ENCODE results near the gene LRFN3.
"Not testable (repeated sequence)": the region's sequence is repeated elsewhere in the genome, so short reads cannot be mapped to it uniquely, and the experiment has no call there.

LRFN3 gene

DNA sequence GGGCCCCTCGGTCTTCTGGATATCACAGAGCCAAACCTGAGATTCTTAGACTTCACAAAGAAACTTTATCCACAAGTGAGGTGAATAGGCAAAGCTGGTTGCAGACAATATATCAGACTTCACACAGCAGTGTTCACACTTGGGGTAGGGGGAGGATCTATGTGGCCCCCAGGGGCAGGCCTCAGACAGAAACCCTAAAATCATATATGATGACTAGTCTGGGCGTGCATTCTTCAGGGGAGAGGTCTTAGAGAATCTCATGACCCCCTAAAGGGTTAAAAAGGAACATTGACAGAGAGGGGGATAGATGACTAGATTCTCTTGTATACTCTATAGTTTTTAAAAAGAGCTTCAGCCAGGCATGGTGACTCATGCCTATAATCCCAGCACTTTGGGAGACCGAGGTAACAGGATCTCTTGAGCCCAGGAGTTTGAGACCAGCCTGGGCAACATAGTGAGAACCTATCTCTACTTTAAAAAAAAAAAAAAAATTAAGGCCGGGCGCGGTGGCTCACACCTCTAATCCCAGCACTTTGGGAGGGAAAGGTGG, 30.9 kb upstream of the LRFN3 start:
- no peak for DNase-seq

DNA sequence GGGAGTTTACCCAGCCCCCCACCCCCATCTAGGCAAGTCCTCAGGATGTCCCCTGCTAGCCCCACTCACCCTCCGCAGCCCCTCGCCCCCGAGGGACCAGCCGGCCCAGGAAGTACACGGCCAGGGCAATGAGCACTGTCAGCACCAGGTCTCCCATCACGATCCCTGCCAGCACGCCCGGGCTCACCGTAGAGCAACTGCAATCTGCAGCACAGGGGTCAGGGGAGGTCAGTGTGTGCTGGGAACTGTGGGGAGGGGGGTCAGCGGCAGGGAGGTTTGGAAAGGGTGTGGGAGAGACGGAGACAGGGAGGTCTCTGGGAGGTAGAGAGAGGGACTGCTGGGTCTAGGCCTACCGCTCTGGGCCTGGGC, 28.8 kb upstream of the LRFN3 start:
- DNase-seq: no peak

DNA sequence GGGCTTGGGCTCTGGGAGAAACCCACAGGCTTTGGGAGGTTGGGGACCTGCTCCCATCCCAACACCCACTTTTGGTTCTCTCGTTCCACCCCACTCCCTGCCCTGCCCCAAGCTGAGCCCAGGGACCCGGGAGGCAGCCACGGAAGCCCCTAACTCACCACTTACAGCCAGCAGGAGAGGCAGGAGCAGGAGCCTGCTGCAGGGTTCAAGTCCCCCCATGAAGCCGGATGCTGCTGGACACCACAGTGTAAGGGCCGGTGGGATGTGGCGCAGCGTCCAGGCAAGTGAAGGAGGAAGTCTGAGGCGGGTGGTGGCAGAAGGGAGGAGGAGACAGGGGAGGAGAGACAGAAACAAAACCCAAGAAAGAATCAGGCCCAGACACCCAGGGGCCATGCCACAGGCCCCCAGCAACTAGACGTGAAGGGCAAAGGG, 28.1 kb upstream of the LRFN3 start, which contains the start of gene TYROBP:
Gene TYROBP, minus strand, starts transcription at position 286 of the 432 bp plus-strand sequence. Its CDS starts 67 bp downstream, at position 219.
- DNase-seq: no peak

DNA sequence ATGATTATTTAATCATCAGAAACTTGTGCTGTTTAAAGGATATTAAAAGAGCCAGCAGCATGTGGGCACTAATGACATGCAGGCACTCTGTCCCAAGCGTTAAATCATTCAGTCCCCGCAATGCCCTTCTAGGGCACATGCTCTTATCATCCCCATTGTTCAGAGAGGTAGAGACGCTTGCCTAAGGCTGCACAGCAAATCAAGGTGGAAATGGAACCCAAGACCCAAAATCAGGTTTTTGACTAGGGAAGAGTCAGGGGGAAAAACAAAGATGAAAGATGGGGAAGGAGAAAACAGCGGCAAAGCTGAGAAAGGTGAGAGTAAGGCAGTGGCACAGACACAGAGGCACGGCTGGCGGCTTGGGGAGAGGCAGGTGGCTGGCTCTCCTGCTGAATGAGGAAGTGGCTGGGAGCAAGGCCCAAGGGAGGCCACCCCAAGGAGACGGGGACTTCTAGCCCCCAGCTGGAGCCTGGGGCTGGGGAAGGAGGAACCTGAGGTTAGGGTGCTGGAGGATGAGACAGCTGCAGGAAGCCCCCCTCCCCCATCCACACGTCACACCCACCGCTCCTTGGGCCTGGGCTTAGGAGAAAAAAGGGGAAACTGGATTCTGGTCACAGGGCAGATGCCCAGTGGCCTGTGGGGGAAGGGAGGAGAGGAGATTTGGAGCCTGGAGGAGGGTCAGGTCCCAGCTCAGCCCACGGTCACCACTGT, 27.0 kb upstream of the LRFN3 start:
- DNase-seq: no peak

DNA sequence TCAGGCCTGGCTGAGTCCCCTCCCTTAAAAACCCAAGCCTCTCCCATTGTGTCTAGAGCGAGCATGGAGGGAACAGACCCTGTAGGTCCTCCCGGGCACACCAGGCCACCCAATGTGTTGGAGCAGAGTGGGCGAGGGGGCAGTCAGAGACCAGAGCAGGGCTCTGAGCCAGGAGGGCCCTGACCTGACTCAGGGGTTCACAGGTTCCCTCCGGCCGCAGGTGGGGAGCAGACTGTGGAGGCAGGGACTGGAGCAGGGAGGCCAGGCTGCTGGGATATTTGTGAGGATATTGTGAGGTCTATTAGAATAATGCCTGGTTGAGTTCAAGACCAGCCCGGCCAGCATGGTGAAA, 26.5 kb upstream of the LRFN3 start:
- no peak for DNase-seq

DNA sequence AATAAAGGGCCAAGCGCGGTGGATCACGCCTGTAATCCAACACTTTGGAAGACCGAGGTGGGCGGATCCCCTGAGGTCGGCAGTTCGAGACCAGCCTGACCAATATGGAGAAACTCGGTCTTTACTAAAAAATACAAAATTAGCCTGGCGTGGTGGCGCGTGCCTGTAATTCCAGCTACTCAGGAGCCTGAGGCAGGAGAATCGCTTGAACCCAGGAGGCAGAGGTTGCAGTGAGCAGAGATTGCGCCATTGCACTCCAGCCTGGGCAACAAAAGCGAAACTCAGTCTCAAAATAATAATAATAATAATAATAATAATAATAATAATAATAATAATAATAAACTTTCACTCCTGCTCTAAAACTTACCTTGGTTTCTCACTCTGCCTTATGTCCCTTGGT, 25.8 kb upstream of the LRFN3 start:
- DNase-seq: not testable (repeated sequence)

DNA sequence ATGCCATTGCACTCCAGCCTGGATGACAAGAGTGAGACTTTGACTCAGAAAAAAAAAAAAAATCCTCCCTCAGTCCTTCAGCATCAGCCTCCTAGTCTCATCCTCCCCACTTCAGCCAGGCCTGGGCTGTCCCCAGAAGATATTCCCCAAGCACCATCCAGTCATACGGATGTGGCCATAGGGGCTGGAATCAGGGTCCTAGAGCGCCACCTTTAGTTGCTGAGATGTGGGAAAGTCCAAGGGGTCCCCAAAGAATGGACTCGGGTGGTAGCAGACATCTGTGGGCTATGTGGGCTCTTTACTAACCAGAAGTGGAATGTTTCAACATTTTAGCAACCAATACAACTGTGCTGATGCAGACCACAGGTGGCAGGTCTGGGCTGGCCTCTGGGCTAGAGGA, 25.0 kb upstream of the LRFN3 start:
- no peak for DNase-seq

DNA sequence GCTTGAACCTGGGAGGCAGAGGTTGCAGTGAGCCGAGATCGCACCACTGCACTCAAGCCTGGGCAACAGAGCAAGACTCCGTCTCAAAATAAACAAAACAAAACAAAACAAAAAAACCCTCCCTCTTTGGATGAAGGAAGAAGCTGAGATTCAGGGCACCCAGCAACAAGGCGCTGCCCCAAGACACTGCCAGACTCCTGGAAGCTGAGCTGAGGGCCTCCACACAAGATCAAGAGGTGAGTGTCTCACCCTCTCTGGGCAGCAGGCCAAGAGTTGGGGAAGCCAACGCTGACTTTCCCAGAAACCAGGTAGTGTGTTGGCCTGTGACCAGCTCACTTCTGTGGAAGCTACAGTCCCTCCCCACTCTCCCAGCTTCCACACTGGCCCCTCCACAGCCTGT, 24.4 kb upstream of the LRFN3 start:
- no peak for DNase-seq

DNA sequence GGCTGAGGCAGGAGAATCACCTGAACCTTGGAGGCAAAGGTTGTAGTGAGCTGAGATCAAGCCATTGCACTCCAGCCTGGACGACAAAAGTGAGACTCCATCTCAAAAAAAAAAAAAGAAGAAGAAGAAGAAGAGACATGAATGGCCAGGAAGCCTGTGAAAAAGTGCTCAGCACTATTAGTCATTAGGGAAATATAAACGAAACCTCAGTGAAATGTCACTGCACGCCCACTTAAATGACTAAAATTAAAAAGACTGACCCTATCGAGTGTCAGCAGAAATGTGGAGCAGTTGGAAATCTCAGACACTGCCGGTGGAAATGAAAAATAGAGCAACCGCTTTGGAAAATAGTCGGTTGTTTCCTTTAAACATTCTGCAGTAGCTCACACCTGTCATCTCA, 22.6 kb upstream of the LRFN3 start:
- DNase-seq: no peak

DNA sequence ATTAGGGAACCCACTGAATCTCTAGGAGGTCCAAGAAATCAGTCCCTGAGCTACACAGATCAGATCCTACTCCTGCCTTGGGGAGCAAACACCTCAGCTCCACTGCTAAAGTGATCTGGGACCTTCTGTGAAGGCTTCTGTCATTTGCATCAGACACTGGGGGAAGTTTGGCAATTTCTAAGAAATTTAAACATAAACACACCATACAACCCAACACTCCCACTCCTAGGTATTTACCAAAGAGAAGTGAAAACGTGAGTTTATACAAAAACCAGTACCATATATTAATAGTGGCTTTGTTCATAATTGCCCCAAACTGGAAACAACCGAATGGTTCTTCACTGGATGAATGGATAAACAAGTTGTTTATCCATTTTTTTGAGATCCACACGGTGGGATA, 20.7 kb upstream of the LRFN3 start:
- no peak for DNase-seq

DNA sequence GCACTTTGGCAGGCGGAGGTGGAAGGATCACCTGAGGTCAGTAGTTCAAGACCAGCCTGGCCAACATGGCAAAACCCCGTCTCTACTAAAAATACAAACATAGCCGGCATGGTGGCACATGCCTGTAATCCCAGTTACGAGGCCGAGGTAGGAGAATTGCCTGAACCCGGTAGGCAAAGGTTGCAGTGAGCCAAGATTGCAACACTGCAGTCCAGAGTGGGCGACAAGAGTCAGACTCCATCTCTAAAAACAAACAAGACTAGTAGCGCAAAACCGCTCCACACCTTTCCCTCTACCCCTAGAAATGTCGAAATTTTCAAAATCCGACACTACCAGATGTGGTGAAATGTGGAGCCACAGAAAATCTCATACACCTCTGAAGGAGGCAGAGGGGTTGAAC, 16.9 kb upstream of the LRFN3 start:
- DNase-seq: no peak

DNA sequence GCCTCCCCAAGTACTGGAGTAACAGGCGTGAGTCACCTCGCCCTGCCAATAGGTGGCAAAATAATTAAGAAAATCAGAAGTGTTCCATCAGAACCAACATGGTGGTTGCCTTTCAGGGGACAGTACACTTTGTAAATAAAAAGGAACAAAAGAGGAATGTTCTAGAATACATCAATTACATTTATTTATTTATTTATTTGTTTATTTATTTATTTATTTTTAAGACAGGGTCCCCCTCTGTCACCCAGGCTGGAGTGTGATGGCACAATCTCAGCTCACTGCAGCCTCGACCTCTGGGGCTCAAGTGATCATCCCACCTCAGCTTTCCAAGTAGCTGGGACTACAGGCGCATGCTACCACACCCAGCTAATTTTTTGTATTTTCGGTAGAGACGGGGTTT, 15.2 kb upstream of the LRFN3 start:
- DNase-seq: no peak

DNA sequence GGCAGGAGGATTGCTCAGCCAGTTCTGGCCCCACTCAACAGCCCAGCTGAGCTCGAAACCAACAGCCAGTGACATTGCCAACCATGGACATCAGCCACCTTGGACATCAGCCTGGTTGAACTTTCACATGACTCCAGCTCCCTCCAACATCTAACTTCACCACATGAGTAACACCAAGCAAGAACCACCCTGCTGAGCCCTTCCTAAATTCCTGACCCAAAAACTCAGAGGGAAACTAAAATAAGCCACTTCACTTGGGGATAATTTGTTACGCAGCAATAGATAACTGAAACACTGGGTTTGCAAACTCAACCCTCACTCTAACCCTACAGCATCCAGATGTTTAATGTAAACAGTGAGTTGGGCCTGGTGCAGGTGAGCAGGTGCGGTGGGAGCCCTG, 10.7 kb upstream of the LRFN3 start:
- DNase-seq: no peak

DNA sequence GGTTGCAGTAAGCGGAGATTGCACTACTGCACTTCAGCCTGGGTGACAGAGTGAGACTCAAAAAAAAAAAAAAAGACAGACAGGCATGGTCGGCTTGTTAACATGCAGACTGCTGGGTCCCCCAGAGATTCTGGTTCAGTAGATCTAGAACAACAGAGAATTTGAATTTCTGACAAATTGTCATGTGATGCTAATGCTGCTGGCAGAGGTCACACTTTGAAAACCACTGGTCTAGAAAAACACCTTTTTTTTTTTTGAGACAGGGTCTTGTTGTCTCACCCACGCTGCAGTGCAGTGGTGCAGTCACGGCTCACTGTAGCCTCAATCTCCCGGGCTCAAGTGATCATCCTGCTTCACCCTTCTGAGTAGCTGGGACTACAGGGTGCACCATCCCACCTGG, 7.7 kb upstream of the LRFN3 start:
- no peak for DNase-seq

DNA sequence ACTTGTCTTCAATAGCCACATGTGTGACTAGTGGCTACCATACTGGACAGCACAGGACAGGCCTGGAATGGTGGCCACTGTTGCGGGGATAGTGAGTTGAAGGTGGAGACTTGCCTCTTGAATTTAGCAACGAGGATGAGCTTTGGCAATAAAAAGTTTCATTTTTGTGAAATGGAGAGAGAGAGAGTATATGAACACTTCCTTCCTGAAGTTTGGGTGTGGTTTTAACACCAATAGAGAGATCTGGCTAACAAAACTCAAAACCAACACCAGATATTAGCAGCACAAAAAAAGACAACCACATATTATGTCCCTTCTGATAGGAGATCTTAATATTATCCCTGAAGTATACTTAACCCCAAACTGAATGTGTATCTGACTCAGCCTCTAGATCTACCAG, 6.3 kb upstream of the LRFN3 start:
- DNase-seq: no peak

DNA sequence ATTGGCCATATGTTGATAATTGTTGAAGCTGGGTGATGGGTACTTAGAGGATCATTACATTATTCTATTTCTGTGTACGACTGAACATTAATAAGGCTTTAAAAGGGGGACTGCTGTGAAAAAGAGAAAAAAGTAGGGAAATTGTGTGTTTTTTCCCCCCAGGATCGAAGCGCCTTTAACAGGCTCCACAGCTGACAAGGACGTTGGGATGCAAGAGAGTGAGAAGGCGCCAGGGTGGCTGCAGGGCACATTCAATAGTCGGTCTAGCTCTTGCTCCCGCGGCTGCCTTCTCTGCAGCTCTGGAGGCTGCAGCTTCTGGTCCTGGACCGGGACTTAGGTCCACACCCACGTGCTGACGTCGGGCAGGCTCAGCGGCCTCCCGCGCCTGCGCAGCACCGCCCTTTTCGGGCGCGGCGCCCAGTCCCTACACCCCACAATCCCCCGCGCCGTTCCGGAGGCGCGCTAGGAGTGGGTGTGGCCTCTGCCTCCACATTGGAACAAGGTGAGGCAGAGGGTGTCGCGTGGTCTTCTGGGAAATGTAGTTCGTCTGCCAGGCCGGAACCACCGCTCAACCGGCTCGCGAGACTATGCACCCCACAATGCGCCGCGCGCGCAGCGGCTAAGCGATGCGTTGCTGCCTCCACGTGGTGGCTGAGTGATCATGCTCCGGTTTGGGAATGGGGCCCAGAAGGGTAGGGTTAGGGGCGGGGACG, 4.9 kb upstream of the LRFN3 start:
- peak; percentile 99 for DNase-seq

DNA sequence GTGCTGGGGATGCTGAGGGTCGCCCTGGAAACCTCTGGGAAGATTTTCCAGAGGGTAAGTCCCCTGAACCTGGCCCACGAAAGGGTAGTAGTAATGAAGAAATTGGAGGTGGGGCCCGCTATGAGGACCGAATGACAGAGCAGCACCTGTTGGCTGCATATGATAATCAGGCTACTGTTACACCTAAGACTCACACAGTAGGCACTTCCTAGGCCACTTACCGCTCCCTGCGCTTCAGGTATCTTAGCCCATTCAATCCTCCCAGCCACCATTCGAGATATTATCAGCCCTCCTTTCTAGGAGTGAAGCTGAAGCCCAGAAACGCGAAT, 4.3 kb upstream of the LRFN3 start:
- no peak for DNase-seq

DNA sequence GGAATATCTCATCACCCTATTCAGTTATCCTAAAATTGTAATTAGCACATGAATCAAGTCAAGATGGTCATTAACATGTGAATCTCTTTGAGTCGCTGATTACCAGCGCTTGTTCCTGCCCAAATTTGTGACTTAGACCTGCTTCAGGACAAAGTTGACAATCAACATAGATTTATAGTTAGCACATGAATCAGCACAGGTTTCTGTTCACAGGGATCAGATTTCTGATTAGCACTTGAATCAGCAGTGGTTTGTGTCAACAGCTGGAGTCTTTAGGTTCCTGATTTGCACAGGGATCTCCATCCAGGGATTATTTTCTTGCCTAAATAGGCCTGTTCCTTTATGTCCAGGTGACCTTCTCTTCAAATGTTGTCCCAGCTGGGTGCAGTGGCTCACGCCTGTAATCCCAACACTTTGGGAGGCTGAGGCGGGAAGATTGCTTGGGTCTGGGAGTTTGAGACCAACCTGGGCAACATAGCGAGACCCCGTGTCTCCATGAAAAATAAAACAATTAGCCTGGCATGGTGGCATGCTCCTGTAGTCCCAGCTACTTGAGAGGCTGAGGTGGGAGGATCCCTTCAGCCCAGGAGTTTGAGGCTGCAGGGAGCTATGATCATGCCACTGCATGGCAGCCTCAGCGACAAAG, 3.8 kb upstream of the LRFN3 start:
- DNase-seq: no peak

DNA sequence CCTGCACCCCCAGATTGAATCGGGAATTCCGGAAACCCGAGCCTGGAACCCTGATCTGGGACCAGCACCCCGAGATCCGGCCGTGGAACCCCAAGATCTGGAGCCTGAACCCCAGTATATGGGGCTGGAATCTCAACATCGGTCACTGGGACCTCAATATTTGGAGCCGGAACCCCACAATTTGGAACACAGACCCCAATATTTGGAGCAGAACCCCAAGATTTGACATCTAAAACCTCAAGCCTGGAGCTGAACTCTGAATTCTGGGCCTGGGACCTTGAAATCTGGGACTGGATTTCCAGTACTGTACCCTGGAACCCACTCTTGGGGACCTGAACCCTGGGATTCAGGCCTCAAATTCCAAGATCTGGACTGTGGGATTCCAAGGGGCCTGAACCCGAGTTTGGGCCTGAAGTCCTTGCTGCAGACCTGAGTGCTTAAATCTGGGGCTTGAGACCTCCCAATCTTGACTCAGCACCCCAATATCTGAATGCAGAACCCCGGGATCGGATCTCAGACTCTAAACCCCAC, 629 bp downstream of the LRFN3 start:
- no peak for DNase-seq

DNA sequence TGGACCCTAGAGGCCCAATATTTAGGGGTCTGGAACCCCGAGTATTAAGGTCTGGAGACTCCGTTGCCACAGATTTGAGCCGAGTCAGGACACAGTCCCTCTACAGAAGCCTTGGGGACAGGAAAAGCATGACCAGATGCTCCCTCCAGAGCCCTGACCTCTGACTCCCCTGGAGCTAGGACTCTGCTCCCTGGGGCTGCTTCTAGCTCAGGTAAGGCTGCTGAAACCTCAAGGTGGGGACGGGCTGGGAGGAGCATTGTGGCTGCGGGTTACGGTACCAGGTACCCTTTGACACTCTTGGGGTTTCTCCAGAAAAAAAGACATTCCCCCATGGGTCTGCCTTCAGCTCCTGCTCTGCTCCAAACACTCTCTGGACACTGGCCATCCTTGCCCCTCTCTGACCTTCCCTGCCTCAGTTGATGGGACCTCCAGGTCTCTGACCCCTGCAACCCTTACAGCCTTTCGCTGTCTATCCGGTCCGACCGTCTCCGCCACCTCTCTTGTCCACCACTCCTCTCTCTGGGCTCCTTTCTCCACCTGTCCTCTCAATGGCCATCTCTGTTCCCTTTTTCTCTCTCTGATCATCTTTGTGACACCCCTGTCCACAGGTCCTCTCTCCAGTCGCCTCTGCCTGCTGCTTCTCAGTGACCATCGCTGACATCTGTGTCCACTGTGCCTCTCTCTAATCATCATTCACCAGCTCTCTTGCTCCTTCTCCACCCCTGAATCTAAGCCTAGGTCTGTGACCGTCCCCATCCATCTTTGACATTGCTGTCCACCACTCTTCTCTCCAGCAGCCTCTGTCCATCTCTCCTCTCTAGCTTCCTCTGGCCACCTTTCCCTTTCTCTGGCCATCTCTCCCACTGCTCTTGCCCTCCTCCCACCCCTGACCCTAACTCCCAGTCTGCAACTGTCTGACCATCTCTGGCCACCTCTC, 1.4 kb downstream of the LRFN3 start:
- no peak for DNase-seq

DNA sequence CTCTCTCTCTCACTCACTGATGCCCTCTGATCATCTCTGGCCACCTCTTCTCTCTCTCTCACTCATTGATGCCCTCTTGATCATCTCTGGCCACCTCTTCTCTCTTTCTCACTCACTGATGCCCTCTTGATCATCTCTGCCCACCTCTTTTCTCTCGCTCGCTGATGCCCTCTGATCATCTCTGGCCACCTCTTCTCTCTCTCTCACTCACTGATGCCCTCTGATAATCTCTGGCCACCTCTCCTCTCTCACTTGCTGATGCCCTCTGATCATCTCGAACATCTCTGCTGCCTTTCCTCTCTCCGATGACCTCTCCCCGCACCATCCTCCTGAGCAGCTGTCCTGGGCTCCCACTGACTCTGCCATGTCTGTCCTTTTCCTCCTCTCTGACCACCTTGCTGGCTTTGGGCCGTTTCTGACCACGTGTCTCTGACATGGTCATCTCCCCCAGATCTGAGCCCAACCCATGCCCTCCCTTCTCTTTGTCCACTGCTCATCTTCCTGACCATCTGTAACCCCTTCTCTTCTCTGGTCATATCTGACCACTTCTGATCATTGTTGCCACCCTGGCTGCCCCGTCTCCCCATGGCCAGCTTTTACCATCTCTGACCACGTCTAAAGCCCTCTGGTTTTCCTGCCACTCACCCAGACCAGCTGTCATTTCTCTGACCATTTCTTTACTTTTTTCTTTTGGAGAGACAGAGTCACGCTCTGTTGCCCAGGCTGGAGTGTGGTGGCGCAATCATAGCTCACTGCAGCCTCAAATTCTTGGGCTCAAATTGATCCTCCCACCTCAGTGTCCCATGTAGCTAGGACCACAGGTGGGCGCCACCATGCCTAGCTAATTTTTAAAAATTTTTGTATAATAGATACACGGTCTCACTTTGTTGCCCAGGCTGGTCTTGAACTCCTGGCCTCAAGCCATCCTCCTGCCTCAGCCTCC, 2.4 kb downstream of the LRFN3 start:
- DNase-seq: no peak

Measured in DMS 273 treated with DMSO at 0.1 percent for 48 hours (cell line).